GM12878 (cell line): Measurements from ENCODE around the gene IL36RN. TPM values are rescaled to one million over a fixed set of nuclear protein-coding genes. Genes with fewer than 3 reads are reported as not detected.

Experiments used
- ATAC-seq: fragments of 200-7000 bp; cut with Tn5 transposase; 3 replicates; pipeline ENCODE4 v1.9.1; 2020; ENCODE audit warnings: mild to moderate bottlenecking, moderate library complexity
- BruUV-seq: library from RNA; stranded (reverse); fragments of 400-500 nt; replicated peaks from 2 replicates; lab custom pipeline; 2021; lab: Mats Ljungman, UMichigan
- CTCF ChIA-PET: fragments of 300-600 bp; sonication (Branson Sonifier 250); formaldehyde crosslinking; extraction: SDS; loops from one replicate; lab custom pipeline; 2021; ENCODE audit warnings: inconsistent platforms; lab: Yijun Ruan, JAX
- POLR2A ChIA-PET: fragments of 350-600 bp; formaldehyde crosslinking; extraction: SDS; loops from one replicate; lab custom pipeline; 2021; ENCODE audit warnings: inconsistent platforms; lab: Charles Lee
- RAD21 ChIA-PET: fragments of 300-600 bp; sonication (Branson Sonifier 250); formaldehyde crosslinking; loops from one replicate; lab custom pipeline; 2023; ENCODE audit warnings: antibody characterized with exemption; ENCODE audit not compliant: unreplicated experiment; lab: Charles Lee
- SMC1A ChIA-PET: fragments of 300-600 bp; sonication (Branson Sonifier 250); formaldehyde crosslinking; loops from one replicate; lab custom pipeline; 2023; ENCODE audit not compliant: unreplicated experiment, uncharacterized antibody; lab: Charles Lee
- DNase-seq: peaks from one replicate; pipeline ENCODE4 v3.0.0-alpha.2; 2011; ENCODE audit warnings: low read depth, low spot score
- FAIRE-seq: peaks from 3 replicates; lab custom pipeline; 2011; peaks lifted over from hg19 to GRCh38; lab: Jason Lieb, UNC
- H2AFZ ChIP-seq: 2 replicates; pipeline ENCODE4 v1.6.0; 2011; ENCODE audit warnings: low read depth, low read length, control low read depth; ENCODE audit not compliant: control insufficient read depth
- H3K27ac ChIP-seq: 2 replicates; pipeline ENCODE4 v1.5.1; 2011; ENCODE audit warnings: control low read depth; ENCODE audit not compliant: control insufficient read depth, insufficient read depth
- H3K27me3 ChIP-seq, 2 experiments: replicated peaks in 1 of 2; 2 replicates each; pipeline versions ENCODE4 v1.6.0 to v1.6.1; 2011; ENCODE audit warnings: low read length in 1 of 2; ENCODE audit not compliant: control insufficient read depth in 2 of 2, insufficient read depth in 2 of 2
- H3K36me3 ChIP-seq, 2 experiments: 2 replicates each; pipeline ENCODE4 v1.5.1; 2011; ENCODE audit warnings: low read length in 1 of 2; ENCODE audit not compliant: control insufficient read depth in 2 of 2, insufficient read depth in 2 of 2
- H3K4me1 ChIP-seq: 2 replicates; pipeline ENCODE4 v1.6.1; 2011; ENCODE audit warnings: mild to moderate bottlenecking, low read length, moderate library complexity, mixed read lengths; ENCODE audit not compliant: control insufficient read depth, insufficient read depth
- H3K4me2 ChIP-seq: 2 replicates; pipeline ENCODE4 v1.6.0; 2011; ENCODE audit warnings: control low read depth; ENCODE audit not compliant: control insufficient read depth, insufficient read depth
- H3K4me3 ChIP-seq: fragments of 200-600 bp; sonication (generic); 2 replicates; pipeline ENCODE4 v1.5.1; 2016
- H3K79me2 ChIP-seq: 2 replicates; pipeline ENCODE4 v1.6.0; 2011; ENCODE audit warnings: low read length; ENCODE audit not compliant: control insufficient read depth, insufficient read depth
- H3K9ac ChIP-seq: 2 replicates; pipeline ENCODE4 v1.8.0; 2011; ENCODE audit warnings: low read length, control low read depth, mixed read lengths; ENCODE audit not compliant: control insufficient read depth, insufficient read depth
- H3K9me3 ChIP-seq: replicated peaks from 3 replicates; pipeline ENCODE4 v1.5.1; 2011; ENCODE audit warnings: mild to moderate bottlenecking, low read length; ENCODE audit not compliant: control insufficient read depth, insufficient read depth
- H4K20me1 ChIP-seq: 2 replicates; pipeline ENCODE4 v1.6.0; 2011; ENCODE audit not compliant: control insufficient read depth, insufficient read depth
- ATF2 ChIP-seq: IDR thresholded peaks from 2 replicates; pipeline ENCODE4 v1.6.1; 2012; ENCODE audit warnings: low read length, inconsistent platforms
- EP300 ChIP-seq, 2 experiments: fragments of 150-350 bp in 1 of 2; IDR thresholded peaks; 2 replicates each; pipeline ENCODE4 v1.6.1; 2011 to 2012; ENCODE audit warnings: low read depth in 2 of 2, low read length in 2 of 2, borderline replicate concordance in 1 of 2, improper control_type of control experiment in 1 of 2, inconsistent platforms in 1 of 2; ENCODE audit not compliant: control insufficient read depth in 1 of 2
- POLR2AphosphoS5 ChIP-seq: IDR thresholded peaks from 2 replicates; pipeline ENCODE4 v1.6.1; 2011; ENCODE audit warnings: mild to moderate bottlenecking, low read length, inconsistent platforms
- SKIL ChIP-seq: fragments of 450-650 bp; IDR thresholded peaks from 2 replicates; pipeline ENCODE4 v1.6.1; 2017; ENCODE audit warnings: mild to moderate bottlenecking, low read depth, inconsistent platforms; ENCODE audit not compliant: poor library complexity, severe bottlenecking
- SUPT20H ChIP-seq: IDR thresholded peaks from 2 replicates; pipeline ENCODE4 v1.6.1; 2011; ENCODE audit warnings: low read depth, mild to moderate bottlenecking, low read length, moderate library complexity, borderline replicate concordance; ENCODE audit not compliant: control insufficient read depth
- ZBTB11 ChIP-seq: fragments of 450-650 bp; formaldehyde crosslinking; IDR thresholded peaks from 2 replicates; pipeline ENCODE4 v1.5.0; 2022; ENCODE audit warnings: mild to moderate bottlenecking, missing genetic modification characterization
- WGBS: methylation state at CpG from one replicate; pipeline ENCODE4 v1.1.6; 2016; ENCODE audit warnings: low lambda C conversion rate; ENCODE audit not compliant: insufficient replicate concordance, insufficient coverage; ENCODE audit errors: missing lambda C conversion rate; 5-methylcytosine and 5-hydroxymethylcytosine counted together
- in situ Hi-C: fragments of 300-500 bp; cut with MboI; formaldehyde crosslinking; loops from 9 replicates; pipeline ENCODE4 v1.14.3; 2018; ENCODE audit warnings: mixed read lengths
- intact Hi-C: fragments of 100-400 bp; cut with micrococcal nuclease; formaldehyde crosslinking; loops from one replicate; pipeline ENCODE4 v1.14.2; 2022; ENCODE audit not compliant: unreplicated experiment
- polyA plus RNA-seq, 11 experiments: library from polyadenylated mRNA; depleted of rRNA in 4 of 11; unstranded in 6 of 11; stranded (reverse) in 5 of 11; fragments of >200 nt; fragmentation: Nextera tagmentation in 4 of 11; fragmentation: Illumina TruSeq in 1 of 11; extraction: Ambion mirVana in 4 of 11; extraction: Trizol in 1 of 11; gene quantifications; 1 replicate in 1 of 11; 2 replicates in 10 of 11; pipeline versions ENCODE4 v1.2.1 to v1.2.3, GENCODE V29; 2011 to 2016; ENCODE audit warnings: inconsistent platforms in 2 of 11, missing spikeins in 2 of 11, low read depth in 1 of 11
- total RNA-seq, 4 experiments: library from RNA; depleted of rRNA in 3 of 4; stranded (reverse); fragments of >200 nt in 3 of 4; fragmentation: Illumina TruSeq in 1 of 4; extraction: Trizol in 1 of 4; gene quantifications; 2 replicates each; pipeline versions ENCODE4 v1.2.1 to v1.2.3, GENCODE V29; 2013 to 2021

Gene IL36RN
- total and polyA plus RNA-seq, 10 of the 15 experiments (the other 5 are each of a cell fraction or from before 2014, with no cell fraction given): not detected

- no peak for TF ChIP-seq SKIL
- TF ChIP-seq EP300 (IDR thresholded peaks at IDR 0.05; ENCODE audit: borderline replicate concordance in 1 of 2, control insufficient read depth in 1 of 2, low read depth in 2 of 2, low read length in 2 of 2): no peak
These were observed 45.1 kb downstream of the IL36RN start (continued) for GRCh38 chr2:113104054-113104611.

GRCh38 chr2:113105047-113105785 lies 46.2 kb downstream of the IL36RN start:
- no peak overlapping the region for H3K9ac ChIP-seq
- no peaks in the 10 kb centered on the region for H3K4me1 ChIP-seq
- no TSS peak for BruUV-seq
- no peaks in the 10 kb centered on the region for H3K79me2 ChIP-seq
- H3K4me3 ChIP-seq: no peak overlapping the region
- no peak for DNase-seq
- ChIA-PET CTCF (interaction anchor here (0.6 to 1.1 kb wide), 4 partner anchors 21 to 164 kb away, joined by 3 read pairs; no protein-coding TSS in a partner anchor), RAD21 (no interaction called here), SMC1A (interaction anchor here (1.0 kb wide), 1 partner anchor 8 kb away, joined by 4 read pairs; no protein-coding TSS in a partner anchor), POLR2A (no interaction called here)
- no peaks in the 10 kb centered on the region for H3K36me3 ChIP-seq
- WGBS: 47% methylated on average over 6 of the region's 6 CpGs
- no peak for ATAC-seq
- intact Hi-C loops: no loop called here
- no peak overlapping the region for H3K27ac ChIP-seq
- no peak for TF ChIP-seq SUPT20H
- no peak for TF ChIP-seq ATF2
- no peak for TF ChIP-seq ZBTB11 (CRISPR knock-in tag)
- TF ChIP-seq POLR2AphosphoS5: no peak
- FAIRE-seq: peak; percentile 13
- no peak overlapping the region for H3K4me2 ChIP-seq
- in situ Hi-C loops: no loop called here
- no peak overlapping the region for H2AFZ ChIP-seq
- H4K20me1 ChIP-seq: no peaks in the 10 kb centered on the region
- no peaks in the 10 kb centered on the region for H3K27me3 ChIP-seq
- no peaks in the 10 kb centered on the region for H3K9me3 ChIP-seq
